Fibroblast of lung (primary cell): ENCODE measurements around the gene LGALS7. TPM values are rescaled to one million over a fixed set of nuclear protein-coding genes. Genes with fewer than 3 reads are reported as not detected.

ENCODE experiments used
- DNase-seq, 2 donors: peaks; one replicate each; pipeline versions ENCODE4 v3.0.0 to v3.0.0-alpha.2; 2010; ENCODE audit warnings: low read depth in 2 of 2
- H2AFZ ChIP-seq: 2 replicates; pipeline ENCODE4 v1.5.1; 2012; ENCODE audit warnings: low read length, control low read depth, inconsistent platforms
- H3K27ac ChIP-seq: 2 replicates; pipeline ENCODE4 v1.5.1; 2011; ENCODE audit warnings: low read length, control low read depth; ENCODE audit not compliant: insufficient read depth
- H3K27me3 ChIP-seq: 2 replicates; pipeline ENCODE4 v1.5.1; 2011; ENCODE audit warnings: mild to moderate bottlenecking, low read length; ENCODE audit not compliant: control insufficient read depth, insufficient read depth
- H3K36me3 ChIP-seq: 2 replicates; pipeline ENCODE4 v1.5.1; 2011; ENCODE audit warnings: low read length; ENCODE audit not compliant: control insufficient read depth, insufficient read depth
- H3K4me1 ChIP-seq: 2 replicates; pipeline ENCODE4 v1.5.1; 2011; ENCODE audit warnings: low read length; ENCODE audit not compliant: control insufficient read depth, insufficient read depth; ENCODE audit errors: extremely low read depth
- H3K4me2 ChIP-seq: 2 replicates; pipeline ENCODE4 v1.5.1; 2011; ENCODE audit warnings: low read length, control low read depth; ENCODE audit not compliant: insufficient read depth; ENCODE audit errors: extremely low read depth
- H3K4me3 ChIP-seq, 4 experiments: fragments of 200-600 bp in 1 of 4; sonication (generic) in 1 of 4; replicated peaks in 1 of 4; 2 replicates each; pipeline ENCODE4 v1.5.1; 2011 to 2016; ENCODE audit warnings: low read length in 4 of 4, low read depth in 3 of 4, mild to moderate bottlenecking in 3 of 4, control low read depth in 2 of 4, inconsistent platforms in 1 of 4, mixed read lengths in 1 of 4; ENCODE audit not compliant: insufficient read depth in 1 of 4; ENCODE audit errors: control extremely low read depth in 1 of 4
- H3K79me2 ChIP-seq: 2 replicates; pipeline ENCODE4 v1.5.1; 2012; ENCODE audit warnings: mild to moderate bottlenecking, low read length, inconsistent platforms; ENCODE audit not compliant: control insufficient read depth, insufficient read depth
- H3K9ac ChIP-seq: 2 replicates; pipeline ENCODE4 v1.5.1; 2011; ENCODE audit warnings: mild to moderate bottlenecking, low read length, control low read depth; ENCODE audit not compliant: insufficient read depth
- H3K9me3 ChIP-seq: 2 replicates; pipeline ENCODE4 v1.5.1; 2012; ENCODE audit warnings: low read depth, low read length; ENCODE audit not compliant: control insufficient read depth, insufficient read depth
- H4K20me1 ChIP-seq: 2 replicates; pipeline ENCODE4 v1.5.1; 2011; ENCODE audit warnings: low read length; ENCODE audit not compliant: control insufficient read depth, insufficient read depth; ENCODE audit errors: extremely low read depth
- EZH2 ChIP-seq: IDR thresholded peaks from 2 replicates; pipeline ENCODE4 v1.5.1; 2012; ENCODE audit warnings: low read length, control low read depth, mild to moderate bottlenecking; ENCODE audit errors: missing control alignments
- polyA plus RNA-seq, 2 donors: library from polyadenylated mRNA; depleted of rRNA in 1 of 2; stranded (reverse) in 1 of 2; unstranded in 1 of 2; fragments of >200 nt; gene quantifications; 2 replicates each; pipeline ENCODE4 v1.2.1, GENCODE V29; 2011 to 2012; ENCODE audit warnings: missing spikeins in 1 of 2
- total RNA-seq: library from RNA; depleted of rRNA; stranded (reverse); fragments of >200 nt; gene quantifications from 2 replicates; pipeline ENCODE4 v1.2.1, GENCODE V29; 2014
- TF ChIP-seq, protein P1 (sequence below), 2 donors: IDR thresholded peaks in 1 of 2; conservative IDR thresholded peaks in 1 of 2; 1 replicate in 1 of 2; 2 replicates in 1 of 2; pipeline ENCODE4 v1.5.1; 2011 to 2012; ENCODE audit warnings: low read length in 2 of 2, control low read depth in 1 of 2, inconsistent platforms in 1 of 2, low read depth in 1 of 2, mild to moderate bottlenecking in 1 of 2

The LGALS7 gene
- total and polyA plus RNA-seq, 2 donors (not counting 1 experiment from before 2014, with no cell fraction given): not detected

DNA sequence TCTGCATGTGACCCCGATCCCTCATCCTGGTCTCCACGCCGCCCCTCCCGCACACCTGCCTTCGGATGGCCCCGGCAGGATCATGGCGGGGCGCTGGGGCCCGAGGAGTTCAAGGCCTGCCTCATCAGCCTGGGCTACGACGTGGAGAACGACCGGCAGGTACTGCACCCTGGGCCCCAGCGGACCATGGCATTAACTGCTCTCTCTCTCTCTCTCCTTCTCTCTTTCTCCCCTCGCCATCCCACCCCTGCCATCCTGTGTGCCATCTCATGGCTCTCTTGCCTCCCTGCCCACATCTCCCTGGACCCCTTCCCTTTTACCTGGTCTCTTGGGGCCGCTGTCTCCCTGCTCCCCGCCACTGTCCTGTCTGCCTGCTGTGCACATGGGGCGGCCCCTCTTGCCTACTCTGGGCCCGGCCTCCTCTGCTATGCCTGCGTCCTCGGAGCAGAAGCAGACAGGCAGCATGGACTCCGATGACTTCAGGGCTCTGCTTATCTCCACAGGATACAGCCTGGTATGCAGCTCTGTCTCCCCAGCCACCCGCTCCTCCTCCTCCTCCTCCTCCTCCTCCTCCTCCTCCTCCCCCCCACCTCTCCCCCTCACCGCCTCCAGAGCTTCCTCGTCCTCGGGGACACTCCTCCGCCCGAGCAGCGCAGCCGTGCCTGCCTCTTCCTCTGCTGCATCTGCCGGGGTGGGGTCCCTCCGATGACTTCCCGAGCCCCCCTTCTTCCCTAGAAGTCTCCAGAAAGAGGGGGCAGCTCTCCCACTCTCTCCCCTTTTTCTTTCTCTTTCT, 45.3 kb downstream of the LGALS7 start:
- TF ChIP-seq, protein P1, sequence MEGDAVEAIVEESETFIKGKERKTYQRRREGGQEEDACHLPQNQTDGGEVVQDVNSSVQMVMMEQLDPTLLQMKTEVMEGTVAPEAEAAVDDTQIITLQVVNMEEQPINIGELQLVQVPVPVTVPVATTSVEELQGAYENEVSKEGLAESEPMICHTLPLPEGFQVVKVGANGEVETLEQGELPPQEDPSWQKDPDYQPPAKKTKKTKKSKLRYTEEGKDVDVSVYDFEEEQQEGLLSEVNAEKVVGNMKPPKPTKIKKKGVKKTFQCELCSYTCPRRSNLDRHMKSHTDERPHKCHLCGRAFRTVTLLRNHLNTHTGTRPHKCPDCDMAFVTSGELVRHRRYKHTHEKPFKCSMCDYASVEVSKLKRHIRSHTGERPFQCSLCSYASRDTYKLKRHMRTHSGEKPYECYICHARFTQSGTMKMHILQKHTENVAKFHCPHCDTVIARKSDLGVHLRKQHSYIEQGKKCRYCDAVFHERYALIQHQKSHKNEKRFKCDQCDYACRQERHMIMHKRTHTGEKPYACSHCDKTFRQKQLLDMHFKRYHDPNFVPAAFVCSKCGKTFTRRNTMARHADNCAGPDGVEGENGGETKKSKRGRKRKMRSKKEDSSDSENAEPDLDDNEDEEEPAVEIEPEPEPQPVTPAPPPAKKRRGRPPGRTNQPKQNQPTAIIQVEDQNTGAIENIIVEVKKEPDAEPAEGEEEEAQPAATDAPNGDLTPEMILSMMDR (conservative IDR thresholded peaks at IDR 0.05 in 1 of 2, IDR thresholded peaks at IDR 0.05 in 1 of 2; ENCODE audit: low read depth in 1 of 2, low read length in 2 of 2): no peak
- TF ChIP-seq EZH2: no peak
- Histone ChIP-seq H3K4me1 (no peaks in the 10 kb centered on the region), H3K36me3 (peaks cover 56% of the 10 kb centered on the region), H3K27ac (no peak overlapping the region), H3K9ac (no peak overlapping the region), H3K4me2 (no peak overlapping the region), H3K9me3 (no peaks in the 10 kb centered on the region), H4K20me1 (no peaks in the 10 kb centered on the region), H3K79me2 (peaks cover 2% of the 10 kb centered on the region), H3K27me3 (no peaks in the 10 kb centered on the region), H2AFZ (no peak overlapping the region), H3K4me3 (no peak overlapping the region)
- DNase-seq: no peak

DNA sequence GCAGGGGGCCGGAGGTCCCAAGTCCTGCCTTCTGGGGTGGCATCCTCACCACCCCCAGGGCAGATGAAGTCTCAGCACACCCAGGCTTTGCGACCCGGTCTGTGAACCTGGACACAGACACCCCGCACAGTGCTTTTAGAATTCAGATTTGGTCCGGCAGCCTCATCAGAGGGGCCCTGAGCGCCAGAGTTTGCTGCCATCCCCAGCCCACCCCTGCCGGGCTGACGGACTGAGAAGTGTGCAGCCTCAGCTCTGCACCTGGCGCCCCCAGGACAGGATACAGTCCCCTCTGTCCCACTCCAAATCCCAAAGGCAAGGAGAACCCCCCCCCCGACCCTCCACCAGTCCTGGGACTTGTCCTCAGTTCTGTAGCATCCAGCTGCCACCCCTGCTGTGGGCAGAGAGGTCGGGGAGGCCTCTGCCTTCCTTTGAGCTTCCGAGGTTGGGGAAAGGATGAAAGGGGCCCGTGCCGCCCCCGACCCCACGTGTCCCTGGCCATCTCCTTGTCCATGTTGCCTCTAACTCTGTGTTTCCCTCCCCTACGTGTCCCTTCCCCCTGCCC, 45.9 kb downstream of the LGALS7 start:
- no peaks in the 10 kb centered on the region for H3K4me1 ChIP-seq
- no peak overlapping the region for H3K4me2 ChIP-seq
- peaks cover 2% of the 10 kb centered on the region for H3K79me2 ChIP-seq
- no peak for DNase-seq
- H3K4me3 ChIP-seq: no peak overlapping the region
- H3K27me3 ChIP-seq: no peaks in the 10 kb centered on the region
- H2AFZ ChIP-seq: no peak overlapping the region
- H3K9ac ChIP-seq: no peak overlapping the region
- H4K20me1 ChIP-seq: no peaks in the 10 kb centered on the region
- H3K36me3 ChIP-seq: peaks cover 63% of the 10 kb centered on the region
- H3K9me3 ChIP-seq: no peaks in the 10 kb centered on the region
- H3K27ac ChIP-seq: no peak overlapping the region
- TF ChIP-seq EZH2: no peak
- TF ChIP-seq, protein P1 (conservative IDR thresholded peaks at IDR 0.05 in 1 of 2, IDR thresholded peaks at IDR 0.05 in 1 of 2; ENCODE audit: low read depth in 1 of 2, low read length in 2 of 2): no peak

DNA sequence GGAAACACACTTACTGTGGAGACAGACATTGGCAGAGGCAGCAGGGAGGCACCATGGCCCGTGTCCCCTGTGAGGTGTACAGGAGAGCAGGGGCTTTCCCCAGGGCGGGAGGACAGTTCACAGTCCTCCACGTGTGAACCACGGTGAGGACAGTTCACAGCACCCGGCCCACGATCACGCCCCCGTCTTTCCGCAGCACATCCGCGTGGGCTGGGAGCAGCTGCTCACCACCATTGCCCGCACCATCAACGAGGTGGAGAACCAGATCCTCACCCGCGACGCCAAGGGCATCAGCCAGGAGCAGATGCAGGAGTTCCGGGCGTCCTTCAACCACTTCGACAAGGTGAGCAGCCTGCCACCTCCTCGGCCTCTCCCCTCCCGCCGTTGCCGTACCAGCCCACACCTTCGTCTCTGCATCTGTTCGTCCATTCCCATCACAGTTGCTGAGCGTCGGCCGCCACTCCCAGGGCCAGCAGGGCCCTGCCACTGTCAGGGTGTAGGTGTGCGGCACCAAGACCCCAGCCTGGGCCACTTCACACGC, 46.5 kb downstream of the LGALS7 start:
- Histone ChIP-seq H3K4me1 (no peaks in the 10 kb centered on the region), H2AFZ (no peak overlapping the region), H3K4me2 (no peak overlapping the region), H3K9me3 (no peaks in the 10 kb centered on the region), H3K27ac (no peak overlapping the region), H4K20me1 (no peaks in the 10 kb centered on the region), H3K36me3 (peaks cover 67% of the 10 kb centered on the region), H3K4me3 (no peak overlapping the region), H3K79me2 (peaks cover 3% of the 10 kb centered on the region), H3K27me3 (no peaks in the 10 kb centered on the region), H3K9ac (no peak overlapping the region)
- TF ChIP-seq, protein P1 (conservative IDR thresholded peaks at IDR 0.05 in 1 of 2, IDR thresholded peaks at IDR 0.05 in 1 of 2; ENCODE audit: low read depth in 1 of 2, low read length in 2 of 2): no peak
- TF ChIP-seq EZH2: no peak
- DNase-seq: no peak
